ENCODE data around the gene CYGB. TPM values are rescaled to one million over a fixed set of nuclear protein-coding genes. Genes with fewer than 3 reads are reported as not detected.

CYGB gene
- total and polyA plus RNA-seq, 2 of the 13 experiments (the other 11 are each of a cell fraction or from before 2014, with no cell fraction given) = 18.9 to 27.1 TPM

DNA sequence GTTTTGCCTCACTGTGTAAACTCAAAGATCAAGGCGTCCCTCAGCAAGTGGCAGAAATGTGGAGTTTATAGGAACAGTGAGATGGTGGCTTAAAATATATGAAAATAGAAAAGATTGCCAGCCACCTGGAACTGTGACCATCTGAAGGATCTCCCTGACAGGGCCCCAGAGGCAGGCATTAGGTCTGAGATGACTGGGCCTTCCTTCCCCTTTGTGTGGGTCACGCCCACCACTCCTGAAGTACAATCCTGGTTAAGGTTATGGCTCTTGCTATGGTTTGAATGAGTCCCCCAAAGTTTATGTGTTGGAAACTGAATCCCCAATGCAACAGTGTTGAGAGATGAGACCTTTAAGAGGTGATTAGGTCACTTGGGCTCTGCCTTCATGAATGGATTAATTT is 41.8 kb upstream of the CYGB start (continued):
- TF ChIP-seq, protein P1, sequence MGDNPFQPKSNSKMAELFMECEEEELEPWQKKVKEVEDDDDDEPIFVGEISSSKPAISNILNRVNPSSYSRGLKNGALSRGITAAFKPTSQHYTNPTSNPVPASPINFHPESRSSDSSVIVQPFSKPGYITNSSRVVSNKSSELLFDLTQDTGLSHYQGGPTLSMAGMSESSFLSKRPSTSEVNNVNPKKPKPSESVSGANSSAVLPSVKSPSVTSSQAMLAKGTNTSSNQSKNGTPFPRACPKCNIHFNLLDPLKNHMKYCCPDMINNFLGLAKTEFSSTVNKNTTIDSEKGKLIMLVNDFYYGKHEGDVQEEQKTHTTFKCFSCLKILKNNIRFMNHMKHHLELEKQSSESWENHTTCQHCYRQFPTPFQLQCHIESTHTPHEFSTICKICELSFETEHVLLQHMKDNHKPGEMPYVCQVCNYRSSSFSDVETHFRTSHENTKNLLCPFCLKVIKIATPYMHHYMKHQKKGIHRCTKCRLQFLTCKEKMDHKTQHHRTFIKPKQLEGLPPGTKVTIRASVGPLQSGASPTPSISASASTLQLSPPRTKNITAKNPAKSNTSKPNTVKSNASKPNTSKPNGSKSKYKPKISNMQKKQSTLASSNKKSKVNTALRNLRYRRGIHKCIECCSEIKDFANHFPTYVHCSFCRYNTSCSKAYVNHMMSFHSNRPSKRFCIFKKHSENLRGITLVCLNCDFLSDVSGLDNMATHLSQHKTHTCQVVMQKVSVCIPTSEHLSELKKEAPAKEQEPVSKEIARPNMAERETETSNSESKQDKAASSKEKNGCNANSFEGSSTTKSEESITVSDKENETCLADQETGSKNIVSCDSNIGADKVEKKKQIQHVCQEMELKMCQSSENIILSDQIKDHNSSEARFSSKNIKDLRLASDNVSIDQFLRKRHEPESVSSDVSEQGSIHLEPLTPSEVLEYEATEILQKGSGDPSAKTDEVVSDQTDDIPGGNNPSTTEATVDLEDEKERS (CRISPR knock-in tag; IDR thresholded peaks at IDR 0.05) = no peak
- no peak for TF ChIP-seq KAT2B (IDR thresholded peaks at IDR 0.05; ENCODE audit: borderline replicate concordance, low read depth, low read length)
- no peak for TF ChIP-seq ZBTB3 (CRISPR knock-in tag; IDR thresholded peaks at IDR 0.05; ENCODE audit: borderline replicate concordance, low read depth)
- TF ChIP-seq, protein P2, sequence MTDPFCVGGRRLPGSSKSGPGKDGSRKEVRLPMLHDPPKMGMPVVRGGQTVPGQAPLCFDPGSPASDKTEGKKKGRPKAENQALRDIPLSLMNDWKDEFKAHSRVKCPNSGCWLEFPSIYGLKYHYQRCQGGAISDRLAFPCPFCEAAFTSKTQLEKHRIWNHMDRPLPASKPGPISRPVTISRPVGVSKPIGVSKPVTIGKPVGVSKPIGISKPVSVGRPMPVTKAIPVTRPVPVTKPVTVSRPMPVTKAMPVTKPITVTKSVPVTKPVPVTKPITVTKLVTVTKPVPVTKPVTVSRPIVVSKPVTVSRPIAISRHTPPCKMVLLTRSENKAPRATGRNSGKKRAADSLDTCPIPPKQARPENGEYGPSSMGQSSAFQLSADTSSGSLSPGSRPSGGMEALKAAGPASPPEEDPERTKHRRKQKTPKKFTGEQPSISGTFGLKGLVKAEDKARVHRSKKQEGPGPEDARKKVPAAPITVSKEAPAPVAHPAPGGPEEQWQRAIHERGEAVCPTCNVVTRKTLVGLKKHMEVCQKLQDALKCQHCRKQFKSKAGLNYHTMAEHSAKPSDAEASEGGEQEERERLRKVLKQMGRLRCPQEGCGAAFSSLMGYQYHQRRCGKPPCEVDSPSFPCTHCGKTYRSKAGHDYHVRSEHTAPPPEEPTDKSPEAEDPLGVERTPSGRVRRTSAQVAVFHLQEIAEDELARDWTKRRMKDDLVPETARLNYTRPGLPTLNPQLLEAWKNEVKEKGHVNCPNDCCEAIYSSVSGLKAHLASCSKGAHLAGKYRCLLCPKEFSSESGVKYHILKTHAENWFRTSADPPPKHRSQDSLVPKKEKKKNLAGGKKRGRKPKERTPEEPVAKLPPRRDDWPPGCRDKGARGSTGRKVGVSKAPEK (CRISPR knock-in tag; IDR thresholded peaks at IDR 0.05; ENCODE audit: borderline replicate concordance) = no peak
- TF ChIP-seq, protein P3, sequence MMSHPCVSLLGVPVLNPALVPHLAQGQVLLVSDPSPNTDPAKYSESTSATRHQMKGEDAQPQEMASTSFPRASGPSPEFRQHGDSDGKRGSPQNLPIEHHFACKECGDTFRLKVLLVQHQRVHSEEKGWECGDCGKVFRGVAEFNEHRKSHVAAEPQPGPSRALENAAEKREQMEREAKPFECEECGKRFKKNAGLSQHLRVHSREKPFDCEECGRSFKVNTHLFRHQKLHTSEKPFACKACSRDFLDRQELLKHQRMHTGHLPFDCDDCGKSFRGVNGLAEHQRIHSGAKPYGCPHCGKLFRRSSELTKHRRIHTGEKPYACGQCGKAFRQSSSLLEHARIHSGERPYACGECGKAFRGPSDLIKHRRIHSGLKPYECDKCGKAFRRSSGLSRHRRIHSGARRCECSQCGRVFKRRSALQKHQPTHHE (CRISPR knock-in tag; IDR thresholded peaks at IDR 0.05; ENCODE audit: borderline replicate concordance) = no peak
